ENCODE results near the gene STX16. TPM values are rescaled to one million over a fixed set of nuclear protein-coding genes. Genes with fewer than 3 reads are reported as not detected.

The STX16 gene
- total RNA-seq, 1 donor from 2014 or later, result 78.8 TPM

GRCh38 chr20:58717278-58718091 lies 66.4 kb downstream of the STX16 start:
- no peaks in the 10 kb centered on the region for H3K9me3 Mint-ChIP-seq (ENCODE audit: low read depth)
- no peak for DNase-seq (ENCODE audit: low spot score, unreplicated experiment)
- H3K27ac Mint-ChIP-seq, result no peak overlapping the region
- H3K4me3 Mint-ChIP-seq (ENCODE audit: low read depth), result no peak overlapping the region
- H3K27me3 Mint-ChIP-seq, result peaks cover 10% of the 10 kb centered on the region
- no peaks in the 10 kb centered on the region for H3K36me3 Mint-ChIP-seq (ENCODE audit: insufficient read depth)
- TF ChIP-seq, protein P1, sequence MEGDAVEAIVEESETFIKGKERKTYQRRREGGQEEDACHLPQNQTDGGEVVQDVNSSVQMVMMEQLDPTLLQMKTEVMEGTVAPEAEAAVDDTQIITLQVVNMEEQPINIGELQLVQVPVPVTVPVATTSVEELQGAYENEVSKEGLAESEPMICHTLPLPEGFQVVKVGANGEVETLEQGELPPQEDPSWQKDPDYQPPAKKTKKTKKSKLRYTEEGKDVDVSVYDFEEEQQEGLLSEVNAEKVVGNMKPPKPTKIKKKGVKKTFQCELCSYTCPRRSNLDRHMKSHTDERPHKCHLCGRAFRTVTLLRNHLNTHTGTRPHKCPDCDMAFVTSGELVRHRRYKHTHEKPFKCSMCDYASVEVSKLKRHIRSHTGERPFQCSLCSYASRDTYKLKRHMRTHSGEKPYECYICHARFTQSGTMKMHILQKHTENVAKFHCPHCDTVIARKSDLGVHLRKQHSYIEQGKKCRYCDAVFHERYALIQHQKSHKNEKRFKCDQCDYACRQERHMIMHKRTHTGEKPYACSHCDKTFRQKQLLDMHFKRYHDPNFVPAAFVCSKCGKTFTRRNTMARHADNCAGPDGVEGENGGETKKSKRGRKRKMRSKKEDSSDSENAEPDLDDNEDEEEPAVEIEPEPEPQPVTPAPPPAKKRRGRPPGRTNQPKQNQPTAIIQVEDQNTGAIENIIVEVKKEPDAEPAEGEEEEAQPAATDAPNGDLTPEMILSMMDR (IDR thresholded peaks at IDR 0.05; ENCODE audit: unreplicated experiment), result no peak
- peaks cover 1% of the 10 kb centered on the region for H3K4me1 Mint-ChIP-seq (ENCODE audit: low read depth)

GRCh38 chr20:58718121-58718563 lies 67.1 kb downstream of the STX16 start:
- no peaks in the 10 kb centered on the region for H3K36me3 Mint-ChIP-seq (ENCODE audit: insufficient read depth)
- DNase-seq (ENCODE audit: low spot score, unreplicated experiment), result no peak

DNA sequence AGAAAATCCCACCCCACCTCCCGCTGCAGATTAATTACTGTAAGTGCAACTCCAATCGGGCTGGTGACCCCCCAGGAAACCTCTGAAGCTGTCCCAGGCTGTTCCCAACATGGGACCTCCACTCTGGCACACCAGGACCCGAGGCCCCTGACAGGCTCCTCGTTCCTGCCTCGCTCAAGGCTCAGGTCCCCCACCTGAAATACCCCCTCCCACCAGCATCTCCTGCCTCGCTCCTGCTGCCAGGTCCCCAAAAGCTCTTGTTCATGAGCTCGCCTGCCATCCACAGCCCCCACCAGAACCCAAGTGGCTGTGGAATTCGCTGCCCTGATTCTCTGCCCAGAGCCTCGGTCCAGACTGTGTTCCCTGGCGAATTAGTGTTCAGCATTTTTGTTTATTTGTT lies 67.6 kb downstream of the STX16 start:
- H3K27me3 Mint-ChIP-seq, result peaks cover 23% of the 10 kb centered on the region
- no peak overlapping the region for H3K4me3 Mint-ChIP-seq (ENCODE audit: low read depth)
- TF ChIP-seq, protein P1 (IDR thresholded peaks at IDR 0.05; ENCODE audit: unreplicated experiment), result no peak
- DNase-seq (ENCODE audit: low spot score, unreplicated experiment), result no peak
- H3K9me3 Mint-ChIP-seq (ENCODE audit: low read depth), result no peaks in the 10 kb centered on the region
- H3K27ac Mint-ChIP-seq, result no peak overlapping the region
- peaks cover 1% of the 10 kb centered on the region for H3K4me1 Mint-ChIP-seq (ENCODE audit: low read depth)
- H3K36me3 Mint-ChIP-seq (ENCODE audit: insufficient read depth), result no peaks in the 10 kb centered on the region

More at GRCh38 chr20:58718121-58718563, 67.1 kb downstream of the STX16 start:
- H3K9me3 Mint-ChIP-seq (ENCODE audit: low read depth), result no peaks in the 10 kb centered on the region
- TF ChIP-seq, protein P1 (IDR thresholded peaks at IDR 0.05; ENCODE audit: unreplicated experiment), result no peak
- H3K27ac Mint-ChIP-seq, result no peak overlapping the region
- H3K27me3 Mint-ChIP-seq, result peaks cover 17% of the 10 kb centered on the region
- no peak overlapping the region for H3K4me3 Mint-ChIP-seq (ENCODE audit: low read depth)
- H3K4me1 Mint-ChIP-seq (ENCODE audit: low read depth), result peaks cover 1% of the 10 kb centered on the region

DNA sequence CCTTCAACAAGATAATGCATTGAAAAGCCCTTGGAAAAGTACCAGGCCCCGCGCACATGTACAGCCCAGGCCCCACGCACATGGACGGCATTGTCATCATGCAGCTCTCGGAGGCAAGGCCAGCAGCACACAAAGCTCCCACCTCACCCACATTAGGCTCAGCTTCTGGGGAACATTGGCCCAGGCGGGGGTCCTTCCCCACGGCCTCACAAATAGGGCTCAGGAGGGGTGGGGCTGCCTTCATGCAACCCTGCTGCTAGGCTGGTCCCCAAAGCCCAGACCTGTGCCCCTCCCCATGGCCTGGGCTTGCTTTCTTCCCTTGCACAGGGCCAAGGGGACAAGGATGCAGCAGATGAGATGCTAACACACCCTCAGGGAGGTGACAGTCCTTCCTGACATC lies 68.2 kb downstream of the STX16 start:
- no peak overlapping the region for H3K27ac Mint-ChIP-seq
- DNase-seq (ENCODE audit: low spot score, unreplicated experiment), result no peak
- H3K36me3 Mint-ChIP-seq (ENCODE audit: insufficient read depth), result no peaks in the 10 kb centered on the region
- H3K4me3 Mint-ChIP-seq (ENCODE audit: low read depth), result no peak overlapping the region
- TF ChIP-seq, protein P1 (IDR thresholded peaks at IDR 0.05; ENCODE audit: unreplicated experiment), result no peak
- H3K4me1 Mint-ChIP-seq (ENCODE audit: low read depth), result peaks cover 1% of the 10 kb centered on the region
- H3K9me3 Mint-ChIP-seq (ENCODE audit: low read depth), result peaks cover under 1% of the 10 kb centered on the region
- peaks cover 24% of the 10 kb centered on the region for H3K27me3 Mint-ChIP-seq

DNA sequence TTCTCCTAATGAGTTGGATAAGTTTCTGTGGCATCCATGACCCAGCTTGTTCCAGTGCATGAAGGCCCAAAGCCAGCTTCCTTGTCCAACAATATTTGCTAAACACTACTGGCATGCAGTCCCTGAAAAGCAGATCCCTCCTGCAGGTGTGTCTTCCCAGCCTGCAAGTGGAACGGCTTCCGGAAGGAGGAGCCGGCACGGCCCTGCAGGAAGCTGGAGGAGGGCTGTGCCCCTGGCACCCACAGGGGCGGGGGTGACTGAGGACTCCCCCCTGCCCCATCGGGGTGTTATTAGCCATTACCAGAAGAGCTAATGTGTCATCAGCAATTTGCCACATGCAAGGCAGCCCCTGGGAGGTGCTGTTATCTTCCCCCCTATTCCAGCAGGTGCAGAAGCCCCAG lies 68.9 kb downstream of the STX16 start:
- Mint-ChIP-seq H3K9me3 (ENCODE audit: low read depth) (peaks cover 8% of the 10 kb centered on the region), H3K27me3 (peaks cover 27% of the 10 kb centered on the region), H3K4me3 (ENCODE audit: low read depth) (no peak overlapping the region), H3K4me1 (ENCODE audit: low read depth) (peaks cover 1% of the 10 kb centered on the region), H3K27ac (no peak overlapping the region), H3K36me3 (ENCODE audit: insufficient read depth) (no peaks in the 10 kb centered on the region)
- TF ChIP-seq, protein P1 (IDR thresholded peaks at IDR 0.05; ENCODE audit: unreplicated experiment), result no peak
- no peak for DNase-seq (ENCODE audit: low spot score, unreplicated experiment)
